Hepatocyte (in vitro differentiated cells): ENCODE results near the gene FBRSL1. TPM values are rescaled to one million over a fixed set of nuclear protein-coding genes. Genes with fewer than 3 reads are reported as not detected.

Source experiments
- DNase-seq: peaks from one replicate; pipeline ENCODE4 v3.0.0-alpha.2; 2016; ENCODE audit warnings: low spot score
- H2AFZ ChIP-seq: fragments of 200-600 bp; sonication (generic); 2 replicates; pipeline ENCODE4 v1.6.0; 2016; ENCODE audit warnings: antibody characterized with exemption, mild to moderate bottlenecking
- H3K27ac ChIP-seq: fragments of 200-600 bp; sonication (generic); 2 replicates; pipeline ENCODE4 v1.5.1; 2016; ENCODE audit warnings: mild to moderate bottlenecking
- H3K27me3 ChIP-seq: fragments of 200-600 bp; sonication (generic); 2 replicates; pipeline ENCODE4 v1.6.1; 2016
- H3K36me3 ChIP-seq: fragments of 200-600 bp; sonication (generic); replicated peaks from 2 replicates; pipeline ENCODE4 v1.5.1; 2016; ENCODE audit warnings: low read depth; ENCODE audit not compliant: insufficient read depth
- H3K4me1 ChIP-seq: fragments of 200-600 bp; sonication (generic); 2 replicates; pipeline ENCODE4 v1.5.1; 2016; ENCODE audit warnings: mild to moderate bottlenecking, moderate library complexity; ENCODE audit not compliant: insufficient read depth
- H3K4me2 ChIP-seq: fragments of 200-600 bp; sonication (generic); 2 replicates; pipeline ENCODE4 v1.6.0; 2016
- H3K4me3 ChIP-seq: fragments of 200-600 bp; sonication (generic); 2 replicates; pipeline ENCODE4 v1.5.1; 2016; ENCODE audit warnings: mild to moderate bottlenecking
- H3K79me2 ChIP-seq: fragments of 200-600 bp; sonication (generic); 2 replicates; pipeline ENCODE4 v1.6.0; 2017; ENCODE audit warnings: mild to moderate bottlenecking
- H3K9me2 ChIP-seq: fragments of 200-600 bp; sonication (generic); replicated peaks from 2 replicates; pipeline ENCODE4 v1.6.0; 2017; ENCODE audit warnings: mild to moderate bottlenecking; ENCODE audit not compliant: insufficient read depth
- H3K9me3 ChIP-seq: fragments of 200-600 bp; sonication (generic); 2 replicates; pipeline ENCODE4 v1.5.1; 2016; ENCODE audit warnings: low read depth, mild to moderate bottlenecking
- H4K20me1 ChIP-seq: fragments of 200-600 bp; sonication (generic); 2 replicates; pipeline ENCODE4 v1.6.0; 2016; ENCODE audit warnings: mild to moderate bottlenecking; ENCODE audit not compliant: insufficient read depth, poor library complexity, severe bottlenecking
- EZH2 ChIP-seq: fragments of 200-600 bp; sonication (generic); IDR thresholded peaks from 2 replicates; pipeline ENCODE4 v1.6.1; 2016; ENCODE audit warnings: antibody characterized with exemption, mild to moderate bottlenecking, borderline replicate concordance
- EZH2phosphoT487 ChIP-seq: fragments of 200-600 bp; sonication (generic); IDR thresholded peaks from one replicate; pipeline ENCODE4 v1.6.1; 2018; ENCODE audit warnings: antibody characterized with exemption, mild to moderate bottlenecking, low read depth, moderate library complexity; ENCODE audit not compliant: unreplicated experiment, severe bottlenecking
- WGBS: methylation state at CpG from one replicate; pipeline ENCODE4 v1.1.6; 2016; ENCODE audit warnings: low lambda C conversion rate; ENCODE audit errors: missing lambda C conversion rate; 5-methylcytosine and 5-hydroxymethylcytosine counted together
- polyA plus RNA-seq: library from polyadenylated mRNA; unstranded; fragments of >200 nt; fragmentation: Nextera tagmentation; extraction: Ambion mirVana; gene quantifications from 2 replicates; pipeline ENCODE4 v1.2.1, GENCODE V29; 2016
- total RNA-seq: library from RNA; depleted of rRNA; stranded (reverse); fragments of >200 nt; gene quantifications from 2 replicates; pipeline ENCODE4 v1.2.3, GENCODE V29; 2014
- TF ChIP-seq, protein P1 (sequence below): fragments of 200-600 bp; sonication (generic); IDR thresholded peaks from 2 replicates; pipeline ENCODE4 v1.5.1; 2016; ENCODE audit warnings: antibody characterized with exemption, mild to moderate bottlenecking; ENCODE audit not compliant: poor library complexity

FBRSL1 gene
- total and polyA plus RNA-seq, 2 experiments from 2014 or later = 18.5 to 61.1 TPM

DNA sequence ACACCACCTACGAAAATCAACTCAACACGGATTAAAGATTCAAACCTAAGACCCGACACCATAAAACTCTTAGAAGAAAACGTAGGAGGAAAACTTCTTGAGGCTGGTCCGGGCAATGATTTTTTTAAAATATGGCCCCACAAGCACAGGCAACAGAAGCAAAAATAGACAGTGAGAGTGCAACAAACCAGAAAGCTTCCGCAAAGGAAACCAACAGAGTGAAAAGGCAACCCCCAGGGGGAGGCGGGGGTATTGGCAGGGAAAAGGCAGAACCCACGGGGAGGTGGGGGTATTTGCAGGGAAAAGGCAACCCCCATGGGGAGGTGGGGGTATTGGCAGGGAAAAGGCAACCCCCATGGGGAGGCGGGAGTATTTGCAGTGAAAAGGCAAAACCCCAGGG lies 20.5 kb upstream of the FBRSL1 start:
- H3K9me3 ChIP-seq = no peaks in the 10 kb centered on the region
- 48% methylated on average over 8 of the region's 9 CpGs for WGBS
- no peaks in the 10 kb centered on the region for H3K27me3 ChIP-seq

DNA sequence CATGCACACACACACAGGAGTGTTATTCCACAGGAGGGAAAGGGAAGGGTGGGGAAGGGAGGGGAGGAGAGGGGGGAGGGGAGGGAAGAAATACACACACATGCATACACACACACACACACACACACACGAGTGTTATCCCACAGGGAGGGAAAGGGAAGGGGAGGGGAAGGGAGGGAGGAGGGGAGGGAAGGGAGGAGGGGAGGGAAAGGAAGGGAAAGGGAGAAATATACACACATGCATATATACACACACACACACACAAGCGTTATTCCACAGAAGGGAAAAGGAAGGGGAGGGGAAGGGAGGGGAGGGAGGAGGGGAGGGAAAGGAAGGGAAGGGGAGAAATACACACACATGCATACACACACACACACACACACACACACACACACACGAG lies 19.6 kb upstream of the FBRSL1 start:
- no peaks in the 10 kb centered on the region for H3K9me2 ChIP-seq
- no peaks in the 10 kb centered on the region for H3K27me3 ChIP-seq
- DNase-seq = no peak
- no peak overlapping the region for H3K27ac ChIP-seq
- TF ChIP-seq, protein P1, sequence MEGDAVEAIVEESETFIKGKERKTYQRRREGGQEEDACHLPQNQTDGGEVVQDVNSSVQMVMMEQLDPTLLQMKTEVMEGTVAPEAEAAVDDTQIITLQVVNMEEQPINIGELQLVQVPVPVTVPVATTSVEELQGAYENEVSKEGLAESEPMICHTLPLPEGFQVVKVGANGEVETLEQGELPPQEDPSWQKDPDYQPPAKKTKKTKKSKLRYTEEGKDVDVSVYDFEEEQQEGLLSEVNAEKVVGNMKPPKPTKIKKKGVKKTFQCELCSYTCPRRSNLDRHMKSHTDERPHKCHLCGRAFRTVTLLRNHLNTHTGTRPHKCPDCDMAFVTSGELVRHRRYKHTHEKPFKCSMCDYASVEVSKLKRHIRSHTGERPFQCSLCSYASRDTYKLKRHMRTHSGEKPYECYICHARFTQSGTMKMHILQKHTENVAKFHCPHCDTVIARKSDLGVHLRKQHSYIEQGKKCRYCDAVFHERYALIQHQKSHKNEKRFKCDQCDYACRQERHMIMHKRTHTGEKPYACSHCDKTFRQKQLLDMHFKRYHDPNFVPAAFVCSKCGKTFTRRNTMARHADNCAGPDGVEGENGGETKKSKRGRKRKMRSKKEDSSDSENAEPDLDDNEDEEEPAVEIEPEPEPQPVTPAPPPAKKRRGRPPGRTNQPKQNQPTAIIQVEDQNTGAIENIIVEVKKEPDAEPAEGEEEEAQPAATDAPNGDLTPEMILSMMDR = no peak
- TF ChIP-seq EZH2 = no peak
- no peak for TF ChIP-seq EZH2phosphoT487
- H3K79me2 ChIP-seq = no peaks in the 10 kb centered on the region
- H2AFZ ChIP-seq = no peak overlapping the region
- WGBS = no CpG with 5 or more reads among the region's 3 CpGs
- H3K9me3 ChIP-seq = no peaks in the 10 kb centered on the region
- H3K4me1 ChIP-seq = peaks cover 5% of the 10 kb centered on the region
- no peaks in the 10 kb centered on the region for H3K36me3 ChIP-seq
- no peaks in the 10 kb centered on the region for H4K20me1 ChIP-seq
- no peak overlapping the region for H3K4me2 ChIP-seq
- H3K4me3 ChIP-seq = no peak overlapping the region

More for the DNA sequence above, 20.5 kb upstream of the FBRSL1 start:
- no peak overlapping the region for H3K4me2 ChIP-seq
- H3K4me1 ChIP-seq = peaks cover 7% of the 10 kb centered on the region
- no peaks in the 10 kb centered on the region for H3K79me2 ChIP-seq
- no peak overlapping the region for H2AFZ ChIP-seq
- no peak for TF ChIP-seq EZH2phosphoT487
- no peak for TF ChIP-seq EZH2
- TF ChIP-seq, protein P1 = no peak
- DNase-seq = no peak
- H3K4me3 ChIP-seq = no peak overlapping the region
- no peaks in the 10 kb centered on the region for H3K36me3 ChIP-seq
- no peaks in the 10 kb centered on the region for H3K9me2 ChIP-seq
- no peaks in the 10 kb centered on the region for H4K20me1 ChIP-seq
- H3K27ac ChIP-seq = no peak overlapping the region

DNA sequence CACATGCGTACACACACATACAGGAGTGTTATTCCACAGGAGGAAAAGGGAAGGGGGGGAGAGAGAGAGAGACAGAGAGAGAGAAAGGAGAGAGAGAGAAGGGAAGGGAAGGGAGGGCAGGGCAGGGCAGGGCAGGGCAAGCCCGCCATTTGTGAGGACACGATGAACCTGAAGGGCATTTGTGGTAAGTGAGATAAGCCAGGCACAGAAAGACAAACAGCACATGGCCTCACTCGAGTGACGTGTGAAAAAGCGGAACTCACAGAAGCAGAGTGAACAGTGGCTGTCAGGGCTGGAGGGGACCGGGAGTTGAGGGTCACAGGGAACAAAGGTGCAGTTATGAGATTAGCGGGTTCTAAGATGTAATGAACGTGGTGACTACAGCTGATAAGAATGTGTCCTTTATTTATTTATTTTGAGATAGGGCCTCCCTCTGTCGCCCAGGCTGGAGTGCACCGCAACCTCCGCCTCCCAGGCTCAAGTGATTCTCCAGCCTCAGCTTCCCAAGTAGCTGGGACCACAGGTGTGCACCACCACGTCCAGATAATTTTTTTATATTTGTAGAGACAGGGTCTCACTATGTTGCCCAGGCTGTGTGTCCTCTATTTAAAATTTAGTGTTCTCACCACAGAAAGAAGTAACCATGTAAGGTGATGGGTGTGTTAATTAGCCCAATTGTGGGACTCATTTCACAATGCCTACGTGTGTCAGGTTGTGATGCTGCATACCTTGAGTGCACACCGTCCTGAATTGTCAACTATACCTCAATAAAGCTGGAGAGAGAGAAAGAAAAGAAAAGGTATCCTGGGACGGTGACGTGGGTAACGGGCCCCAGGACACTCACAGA lies 18.7 kb upstream of the FBRSL1 start:
- H3K4me3 ChIP-seq = no peak overlapping the region
- WGBS = 58% methylated on average over 15 of the region's 18 CpGs
- no peaks in the 10 kb centered on the region for H3K4me1 ChIP-seq
- no peaks in the 10 kb centered on the region for H3K9me3 ChIP-seq
- peak; percentile 75 for DNase-seq
- no peaks in the 10 kb centered on the region for H3K9me2 ChIP-seq
- no peak overlapping the region for H3K4me2 ChIP-seq
- H3K79me2 ChIP-seq = no peaks in the 10 kb centered on the region
- H2AFZ ChIP-seq = no peak overlapping the region
- no peak for TF ChIP-seq EZH2phosphoT487
- TF ChIP-seq, protein P1 = no peak
- TF ChIP-seq EZH2 = no peak
- H3K27me3 ChIP-seq = no peaks in the 10 kb centered on the region
- no peak overlapping the region for H3K27ac ChIP-seq
- H3K36me3 ChIP-seq = no peaks in the 10 kb centered on the region
- no peaks in the 10 kb centered on the region for H4K20me1 ChIP-seq
